PC-3 (cell line): ENCODE results near the gene FAM124A. TPM values are rescaled to one million over a fixed set of nuclear protein-coding genes. Genes with fewer than 3 reads are reported as not detected.

Experiments
- ATAC-seq: fragments of 200-7000 bp; cut with Tn5 transposase; 2 replicates; pipeline ENCODE4 v1.9.1; 2020; ENCODE audit warnings: mild to moderate bottlenecking, moderate library complexity
- BruUV-seq: library from RNA; stranded (reverse); fragments of 400-500 nt; replicated peaks from 2 replicates; lab custom pipeline; 2021; lab: Mats Ljungman, UMichigan
- CTCF ChIA-PET: fragments of 300-600 bp; sonication (Branson Sonifier 250); formaldehyde crosslinking; loops from one replicate; lab custom pipeline; 2022; ENCODE audit warnings: antibody characterized with exemption; lab: Charles Lee
- POLR2A ChIA-PET: fragments of 300-600 bp; sonication (Branson Sonifier 250); formaldehyde crosslinking; loops from one replicate; lab custom pipeline; 2022; ENCODE audit warnings: antibody characterized with exemption; ENCODE audit not compliant: unreplicated experiment; lab: Charles Lee
- DNase-seq: peaks from one replicate; pipeline ENCODE4 v3.0.0-alpha.2; 2015
- H2AFZ ChIP-seq: fragments of 300-600 bp; sonication (generic); 2 replicates; pipeline ENCODE4 v1.6.0; 2016; ENCODE audit warnings: antibody characterized with exemption, low read length
- H3F3A ChIP-seq: fragments of 300-600 bp; sonication (generic); one replicate; pipeline ENCODE4 v1.6.0; 2017; ENCODE audit warnings: antibody characterized with exemption, low read length, control low read depth, mild to moderate bottlenecking; ENCODE audit not compliant: unreplicated experiment
- H3K27ac ChIP-seq: fragments of 300-600 bp; sonication (generic); 2 replicates; pipeline ENCODE4 v1.5.1; 2016; ENCODE audit warnings: mild to moderate bottlenecking, low read length
- H3K27me3 ChIP-seq: fragments of 300-600 bp; sonication (generic); 2 replicates; pipeline ENCODE4 v1.6.1; 2016; ENCODE audit warnings: low read length, mixed read lengths
- H3K36me3 ChIP-seq: fragments of 300-600 bp; sonication (generic); 2 replicates; pipeline ENCODE4 v1.6.1; 2016; ENCODE audit warnings: low read depth, mixed run types, low read length, mixed read lengths
- H3K4me1 ChIP-seq: fragments of 300-600 bp; sonication (generic); 2 replicates; pipeline ENCODE4 v1.5.1; 2016; ENCODE audit warnings: low read length; ENCODE audit not compliant: insufficient read depth
- H3K4me2 ChIP-seq: fragments of 300-600 bp; sonication (generic); 2 replicates; pipeline ENCODE4 v1.6.0; 2016; ENCODE audit warnings: low read length
- H3K4me3 ChIP-seq: fragments of 300-600 bp; sonication (generic); 2 replicates; pipeline ENCODE4 v1.5.1; 2016; ENCODE audit warnings: mild to moderate bottlenecking, low read length, mixed read lengths
- H3K79me2 ChIP-seq: fragments of 300-600 bp; sonication (generic); 2 replicates; pipeline ENCODE4 v1.6.1; 2017; ENCODE audit warnings: low read length, mixed read lengths
- H3K9ac ChIP-seq: fragments of 300-600 bp; sonication (generic); 2 replicates; pipeline ENCODE4 v1.6.0; 2016; ENCODE audit warnings: mild to moderate bottlenecking, low read length
- H3K9me2 ChIP-seq: fragments of 300-600 bp; sonication (generic); replicated peaks from 2 replicates; pipeline ENCODE4 v1.6.1; 2016; ENCODE audit warnings: mixed run types, low read length, mixed read lengths
- H3K9me3 ChIP-seq: fragments of 300-600 bp; sonication (generic); 2 replicates; pipeline ENCODE4 v1.6.1; 2016; ENCODE audit warnings: low read length, mixed read lengths
- H4K20me1 ChIP-seq: fragments of 300-600 bp; sonication (generic); 2 replicates; pipeline ENCODE4 v1.6.1; 2016; ENCODE audit warnings: low read length, mixed read lengths
- CTCF ChIP-seq: fragments of 300-600 bp; sonication (generic); conservative IDR thresholded peaks from 2 replicates; pipeline ENCODE4 v1.5.1; 2017; ENCODE audit warnings: antibody characterized with exemption, low read depth, mild to moderate bottlenecking, low read length
- EZH2 ChIP-seq: fragments of 300-600 bp; sonication (generic); IDR thresholded peaks from one replicate; pipeline ENCODE4 v1.6.1; 2017; ENCODE audit warnings: antibody characterized with exemption, mild to moderate bottlenecking, low read length; ENCODE audit not compliant: unreplicated experiment
- EZH2phosphoT487 ChIP-seq: fragments of 300-600 bp; sonication (generic); IDR thresholded peaks from 2 replicates; pipeline ENCODE4 v1.6.1; 2018; ENCODE audit warnings: mild to moderate bottlenecking, antibody characterized with exemption, low read length, borderline replicate concordance
- intact Hi-C: fragments of 100-400 bp; cut with micrococcal nuclease; formaldehyde crosslinking; loops from 2 replicates; pipeline ENCODE4 v1.9.0; 2023
- total RNA-seq: library from RNA; depleted of rRNA; stranded (reverse); fragments of >200 nt; gene quantifications from 2 replicates; pipeline ENCODE4 v1.2.3, GENCODE V29; 2014

Gene FAM124A
- total RNA-seq, 1 experiment from 2014 or later = 1.1 TPM

- no peak for TF ChIP-seq CTCF
- TF ChIP-seq EZH2phosphoT487 = no peak
- TF ChIP-seq EZH2 = no peak
- H2AFZ ChIP-seq = no peak overlapping the region
- H3K4me2 ChIP-seq = no peak overlapping the region
- no peaks in the 10 kb centered on the region for H3K36me3 ChIP-seq
- no TSS peak for BruUV-seq
- H3K9ac ChIP-seq = no peak overlapping the region
- no peak overlapping the region for H3K27ac ChIP-seq
- no peaks in the 10 kb centered on the region for H3F3A ChIP-seq
- H3K79me2 ChIP-seq = no peaks in the 10 kb centered on the region
- DNase-seq = no peak
- H3K9me3 ChIP-seq = no peaks in the 10 kb centered on the region
- ATAC-seq = no peak
- intact Hi-C loops = no loop called here
- no peaks in the 10 kb centered on the region for H4K20me1 ChIP-seq
- H3K9me2 ChIP-seq = no peaks in the 10 kb centered on the region
- no peak overlapping the region for H3K4me3 ChIP-seq
- no peaks in the 10 kb centered on the region for H3K27me3 ChIP-seq
- CTCF ChIA-PET = no interaction called here
- H3K4me1 ChIP-seq = no peaks in the 10 kb centered on the region
- POLR2A ChIA-PET = no interaction called here
These were observed 15.7 kb downstream of the FAM124A start for GRCh38 chr13:51237887-51238286.

- Histone ChIP-seq H3K4me2 (no peak overlapping the region), H3K9me2 (no peaks in the 10 kb centered on the region), H3F3A (no peaks in the 10 kb centered on the region), H4K20me1 (no peaks in the 10 kb centered on the region), H2AFZ (no peak overlapping the region), H3K4me1 (no peaks in the 10 kb centered on the region), H3K27ac (no peak overlapping the region), H3K9ac (no peak overlapping the region), H3K36me3 (no peaks in the 10 kb centered on the region), H3K27me3 (no peaks in the 10 kb centered on the region), H3K79me2 (no peaks in the 10 kb centered on the region), H3K4me3 (no peak overlapping the region), H3K9me3 (no peaks in the 10 kb centered on the region)
- CTCF ChIA-PET = no interaction called here
- intact Hi-C loops = no loop called here
- DNase-seq = no peak
- POLR2A ChIA-PET = no interaction called here
- no peak for ATAC-seq
- TF ChIP-seq CTCF (no peak), EZH2phosphoT487 (no peak), EZH2 (no peak)
- BruUV-seq = no TSS peak
These were observed 18.0 kb downstream of the FAM124A start for GRCh38 chr13:51240178-51240577.

- DNase-seq (no peak), ATAC-seq (no peak)
- Histone ChIP-seq H3F3A (no peaks in the 10 kb centered on the region), H2AFZ (no peak overlapping the region), H3K36me3 (no peaks in the 10 kb centered on the region), H3K9ac (no peak overlapping the region), H3K4me2 (no peak overlapping the region), H4K20me1 (no peaks in the 10 kb centered on the region), H3K4me3 (no peak overlapping the region), H3K79me2 (no peaks in the 10 kb centered on the region), H3K27me3 (no peaks in the 10 kb centered on the region), H3K9me3 (no peaks in the 10 kb centered on the region), H3K27ac (no peak overlapping the region), H3K4me1 (no peaks in the 10 kb centered on the region), H3K9me2 (no peaks in the 10 kb centered on the region)
- POLR2A ChIA-PET = no interaction called here
- BruUV-seq = no TSS peak
- no peak for TF ChIP-seq EZH2phosphoT487
- intact Hi-C loops = no loop called here
- CTCF ChIA-PET = no interaction called here
These were observed 18.8 kb downstream of the FAM124A start for GRCh38 chr13:51240958-51241357.
